Right renal pelvis (tissue), 4 donors: ENCODE results near the gene PLEKHB2. TPM values are rescaled to one million over a fixed set of nuclear protein-coding genes. Genes with fewer than 3 reads are reported as not detected.
"Not testable (repeated sequence)": the region's sequence is repeated elsewhere in the genome, so short reads cannot be mapped to it uniquely, and the experiment has no call there.

Experiments used
- DNase-seq, 4 donors: peaks; one replicate each; pipeline ENCODE4 v3.0.0-alpha.2; 2013; ENCODE audit warnings: low read depth in 4 of 4, low spot score in 3 of 4, missing footprints in 1 of 4
- polyA plus RNA-seq, 4 donors: library from polyadenylated mRNA; unstranded; fragments of 120-200 nt; gene quantifications; one replicate each; pipeline ENCODE4 v1.2.1, GENCODE V29; 2013; ENCODE audit not compliant: insufficient read length in 4 of 4

Gene PLEKHB2
- polyA plus RNA-seq, 4 donors: 87.9 to 97.3 (median 88.9) TPM

- peak; percentile 85 to 88 (median 88) for DNase-seq
Measured at GRCh38 chr2:131093006-131093695, 12.0 kb upstream of the PLEKHB2 start, which contains the start of gene FAM168B. Gene FAM168B, minus strand, starts transcription at chr2:131093460. Its CDS starts 10,814 bp downstream, at chr2:131082646.

- DNase-seq: no peak
Measured at GRCh38 chr2:131093696-131094462, 11.3 kb upstream of the PLEKHB2 start.

GRCh38 chr2:131094463-131095281 lies 10.5 kb upstream of the PLEKHB2 start:
- DNase-seq: no peak

GRCh38 chr2:131103165-131103564 lies 2.0 kb upstream of the PLEKHB2 start:
- DNase-seq: no peak

GRCh38 chr2:131104487-131105155 lies 515 bp upstream of the PLEKHB2 start:
- DNase-seq: peak in 1 of 4 donors; percentile 75

GRCh38 chr2:131105950-131106801 lies 1.0 kb downstream of the PLEKHB2 start:
- DNase-seq: peak in 1 of 4 donors; percentile 16

- no peak for DNase-seq
Measured at GRCh38 chr2:131112529-131112928, 7.4 kb downstream of the PLEKHB2 start.

- DNase-seq: no peak
Measured at GRCh38 chr2:131113566-131114227, 8.6 kb downstream of the PLEKHB2 start.

- not testable (repeated sequence) for DNase-seq
Measured at GRCh38 chr2:131114950-131115349, 9.8 kb downstream of the PLEKHB2 start.

- no peak for DNase-seq
Measured at GRCh38 chr2:131115752-131116151, 10.6 kb downstream of the PLEKHB2 start.

GRCh38 chr2:131120815-131121317 lies 15.7 kb downstream of the PLEKHB2 start:
- DNase-seq: no peak

GRCh38 chr2:131121464-131121863 lies 16.3 kb downstream of the PLEKHB2 start:
- DNase-seq: no peak

- DNase-seq: no peak
Measured at GRCh38 chr2:131122496-131122895, 17.4 kb downstream of the PLEKHB2 start.

GRCh38 chr2:131123192-131123591 lies 18.1 kb downstream of the PLEKHB2 start:
- no peak for DNase-seq

GRCh38 chr2:131125195-131125757 lies 20.1 kb downstream of the PLEKHB2 start:
- no peak for DNase-seq

GRCh38 chr2:131126436-131126835 lies 21.3 kb downstream of the PLEKHB2 start:
- no peak for DNase-seq

GRCh38 chr2:131127076-131127475 lies 21.9 kb downstream of the PLEKHB2 start:
- DNase-seq: no peak

- no peak for DNase-seq
Measured at GRCh38 chr2:131127981-131128380, 22.8 kb downstream of the PLEKHB2 start.

GRCh38 chr2:131130298-131130596 lies 25.1 kb downstream of the PLEKHB2 start:
- no peak for DNase-seq
